HepG2 (cell line): ENCODE data around the gene ORC3. TPM values are rescaled to one million over a fixed set of nuclear protein-coding genes. Genes with fewer than 3 reads are reported as not detected.

ENCODE experiments used
- ATAC-seq: fragments of 200-7000 bp; cut with Tn5 transposase; 3 replicates; pipeline ENCODE4 v1.9.1; 2020; ENCODE audit warnings: mild to moderate bottlenecking, moderate library complexity
- BruUV-seq: library from RNA; stranded (reverse); fragments of 400-500 nt; replicated peaks from 2 replicates; lab custom pipeline; 2021; lab: Mats Ljungman, UMichigan
- CTCF ChIA-PET: fragments of 300-600 bp; formaldehyde crosslinking; extraction: SDS; loops from one replicate; lab custom pipeline; 2021; ENCODE audit warnings: low total read pairs, inconsistent platforms, low intra/inter-chr PET ratio; lab: Yijun Ruan, JAX
- POLR2A ChIA-PET: fragments of 350-600 bp; sonication (Branson Sonifier 250); formaldehyde crosslinking; loops from one replicate; lab custom pipeline; 2020; ENCODE audit warnings: antibody characterized with exemption, inconsistent platforms; lab: Yijun Ruan, JAX
- DNase-seq: peaks from one replicate; pipeline ENCODE4 v3.0.0-alpha.2; 2015; ENCODE audit warnings: low spot score
- FAIRE-seq: peaks from 3 replicates; lab custom pipeline; 2011; peaks lifted over from hg19 to GRCh38; lab: Jason Lieb, UNC
- H2AFZ ChIP-seq: one replicate; pipeline ENCODE4 v1.6.1; 2011; ENCODE audit warnings: low read length, inconsistent platforms
- H3K27ac ChIP-seq: fragments of 300-600 bp; 3 replicates; pipeline ENCODE4 v1.8.0; 2011; ENCODE audit warnings: mixed run types, mild to moderate bottlenecking, mixed read lengths, low read length, inconsistent platforms; ENCODE audit not compliant: insufficient read depth; ENCODE audit errors: extremely low read length
- H3K27me3 ChIP-seq, 2 experiments: fragments of 200-600 bp in 1 of 2; 2 replicates in 1 of 2; 3 replicates in 1 of 2; pipeline versions ENCODE4 v1.6.0 to v1.8.0; 2011; ENCODE audit warnings: low read length in 2 of 2, mild to moderate bottlenecking in 2 of 2, moderate library complexity in 2 of 2, inconsistent platforms in 1 of 2; ENCODE audit not compliant: insufficient read depth in 2 of 2, control insufficient read depth in 1 of 2
- H3K36me3 ChIP-seq, 2 experiments: fragments of 200-600 bp in 1 of 2; replicated peaks in 1 of 2; 2 replicates in 1 of 2; 3 replicates in 1 of 2; pipeline versions ENCODE4 v1.5.1 to v1.8.0; 2011; ENCODE audit warnings: low read length in 2 of 2, inconsistent platforms in 1 of 2; ENCODE audit not compliant: insufficient read depth in 2 of 2, control insufficient read depth in 1 of 2
- H3K4me1 ChIP-seq: 2 replicates; pipeline ENCODE4 v1.5.1; 2012; ENCODE audit warnings: low read length, inconsistent platforms; ENCODE audit not compliant: insufficient read depth
- H3K4me2 ChIP-seq: 2 replicates; pipeline ENCODE4 v1.6.0; 2011; ENCODE audit warnings: low read depth, low read length, inconsistent platforms
- H3K4me3 ChIP-seq, 3 experiments: fragments of 200-600 bp in 1 of 3; sonication (generic), shearing (Covaris generic) in 1 of 3; replicated peaks in 1 of 3; 2 replicates each; pipeline ENCODE4 v1.5.1; 2011 to 2016; ENCODE audit warnings: low read length in 3 of 3, inconsistent platforms in 2 of 3, low read depth in 2 of 3, mild to moderate bottlenecking in 2 of 3, control low read depth in 1 of 3, mixed read lengths in 1 of 3; ENCODE audit not compliant: insufficient read depth in 1 of 3
- H3K79me2 ChIP-seq: one replicate; pipeline ENCODE4 v1.6.1; 2011; ENCODE audit warnings: low read length, inconsistent platforms; ENCODE audit not compliant: insufficient read depth
- H3K9ac ChIP-seq: 2 replicates; pipeline ENCODE4 v1.6.0; 2011; ENCODE audit warnings: mild to moderate bottlenecking, low read depth, low read length, inconsistent platforms; ENCODE audit not compliant: insufficient read depth
- H3K9me3 ChIP-seq: 2 replicates; pipeline ENCODE4 v1.5.1; 2012; ENCODE audit warnings: mild to moderate bottlenecking, low read length
- H4K20me1 ChIP-seq: 2 replicates; pipeline ENCODE4 v1.6.0; 2011; ENCODE audit warnings: inconsistent platforms, mild to moderate bottlenecking, low read length, moderate library complexity; ENCODE audit not compliant: insufficient read depth
- BCL6 ChIP-seq: IDR thresholded peaks from 2 replicates; pipeline ENCODE4 v1.6.1; 2016; ENCODE audit warnings: missing genetic modification reagents, missing compliant biosample characterization
- FOXP1 ChIP-seq, 2 experiments: fragments of 450-650 bp in 1 of 2; IDR thresholded peaks; 2 replicates each; pipeline ENCODE4 v1.6.1; 2017 to 2018; ENCODE audit warnings: antibody characterized with exemption in 1 of 2
- GFI1 ChIP-seq: sonication (generic); formaldehyde crosslinking; IDR thresholded peaks from 2 replicates; pipeline ENCODE4 v1.5.0; 2020; ENCODE audit warnings: missing genetic modification reagents, mild to moderate bottlenecking, borderline replicate concordance
- GTF3A ChIP-seq: sonication (generic); formaldehyde crosslinking; conservative IDR thresholded peaks from 2 replicates; pipeline ENCODE4 v1.4.0; 2020; ENCODE audit warnings: mild to moderate bottlenecking, missing genetic modification reagents
- HMG20A ChIP-seq: IDR thresholded peaks from 2 replicates; pipeline ENCODE4 v1.6.1; 2016; ENCODE audit warnings: borderline replicate concordance
- HMGA1 ChIP-seq: sonication (generic); formaldehyde crosslinking; conservative IDR thresholded peaks from 2 replicates; pipeline ENCODE4 v1.4.0; 2020; ENCODE audit warnings: missing genetic modification reagents
- ISL2 ChIP-seq: sonication (generic); formaldehyde crosslinking; IDR thresholded peaks from 2 replicates; pipeline ENCODE4 v1.5.0; 2020; ENCODE audit warnings: missing genetic modification reagents
- NCOA1 ChIP-seq: sonication (generic); formaldehyde crosslinking; IDR thresholded peaks from 2 replicates; pipeline ENCODE4 v1.9.0; 2021; ENCODE audit warnings: missing genetic modification reagents
- POLR2A ChIP-seq, 2 experiments: IDR thresholded peaks; 2 replicates each; pipeline ENCODE4 v1.6.1; 2011; ENCODE audit warnings: low read depth in 2 of 2, low read length in 2 of 2, mild to moderate bottlenecking in 1 of 2, moderate library complexity in 1 of 2; ENCODE audit not compliant: insufficient read depth in 1 of 2
- POLR2G ChIP-seq: fragments of 200-400 bp; formaldehyde crosslinking; IDR thresholded peaks from 2 replicates; pipeline ENCODE4 v1.6.1; 2018; ENCODE audit warnings: mild to moderate bottlenecking, low read depth, low read length, moderate library complexity
- RAD21 ChIP-seq: fragments of 450-650 bp; formaldehyde crosslinking; IDR thresholded peaks from 2 replicates; pipeline ENCODE4 v1.5.0; 2020; ENCODE audit warnings: mild to moderate bottlenecking
- RBM22 ChIP-seq: fragments of 200-400 bp; formaldehyde crosslinking; optimal IDR thresholded peaks from 2 replicates; pipeline ENCODE3; 2017; ENCODE audit warnings: mild to moderate bottlenecking, low read length, moderate library complexity
- SOX5 ChIP-seq: IDR thresholded peaks from 2 replicates; pipeline ENCODE4 v1.6.1; 2016; ENCODE audit warnings: borderline replicate concordance
- TSC22D2 ChIP-seq: sonication (generic); formaldehyde crosslinking; IDR thresholded peaks from 2 replicates; pipeline ENCODE4 v1.5.1; 2020; ENCODE audit warnings: missing genetic modification reagents, mild to moderate bottlenecking, borderline replicate concordance
- ZFP62 ChIP-seq: sonication (generic); formaldehyde crosslinking; IDR thresholded peaks from 2 replicates; pipeline ENCODE4 v1.4.0; 2020; ENCODE audit warnings: missing genetic modification reagents
- ZNF350 ChIP-seq: sonication (generic); formaldehyde crosslinking; IDR thresholded peaks from 2 replicates; pipeline ENCODE4 v1.4.0; 2020; ENCODE audit warnings: mild to moderate bottlenecking, low read depth, missing genetic modification reagents, borderline replicate concordance
- ZNF691 ChIP-seq: sonication (generic); formaldehyde crosslinking; IDR thresholded peaks from 2 replicates; pipeline ENCODE4 v1.4.0; 2020; ENCODE audit warnings: missing genetic modification reagents, low read depth, mild to moderate bottlenecking, borderline replicate concordance
- WGBS: methylation state at CpG from one replicate; pipeline ENCODE4 v1.1.6; 2017; ENCODE audit warnings: low lambda C conversion rate; 5-methylcytosine and 5-hydroxymethylcytosine counted together
- in situ Hi-C: cut with HindIII; loops from 2 replicates; pipeline ENCODE4 v1.10.0; 2017; ENCODE audit warnings: low pct_unique_long_range_greater_than_20kb; ENCODE audit not compliant: extremely low pct_ligation_motif_present
- intact Hi-C: fragments of 100-400 bp; cut with micrococcal nuclease; formaldehyde crosslinking; loops from one replicate; pipeline ENCODE4 v1.10.0; 2022; ENCODE audit not compliant: unreplicated experiment
- polyA plus RNA-seq, 8 experiments: library from polyadenylated mRNA; depleted of rRNA in 3 of 8; stranded (reverse) in 7 of 8; unstranded in 1 of 8; fragments of >200 nt; fragmentation: Illumina TruSeq in 4 of 8; extraction: Trizol in 4 of 8; gene quantifications; 2 replicates each; pipeline versions ENCODE4 v1.2.1 to v1.2.3, GENCODE V29; 2011 to 2016; ENCODE audit warnings: low read depth in 4 of 8, missing spikeins in 1 of 8, mixed read lengths in 1 of 8; ENCODE audit not compliant: insufficient read depth in 1 of 8
- total RNA-seq, 5 experiments: library from RNA; depleted of rRNA; stranded (reverse); fragments of >200 nt; fragmentation: Illumina TruSeq; extraction: Trizol; gene quantifications; 2 replicates each; pipeline ENCODE4 v1.2.3, GENCODE V29; 2016; ENCODE audit warnings: low read depth in 1 of 5
- TF ChIP-seq, protein P1 (sequence below): sonication (generic); formaldehyde crosslinking; IDR thresholded peaks from 2 replicates; pipeline ENCODE4 v1.4.0; 2020; ENCODE audit warnings: missing genetic modification reagents
- TF ChIP-seq, protein P2 (sequence below): IDR thresholded peaks from 2 replicates; pipeline ENCODE4 v1.6.1; 2016; ENCODE audit warnings: low read depth, missing genetic modification reagents, missing compliant biosample characterization

Gene ORC3
- total and polyA plus RNA-seq, 2 of the 13 experiments (the other 11 are each of a cell fraction or from before 2014, with no cell fraction given): 21.8 to 43.5 TPM

- no TSS peak for BruUV-seq
- intact Hi-C loops: loop anchor here (5.0 kb wide), 2 partner anchors 80 to 135 kb away; partner anchors contain the start of gene ORC3
- in situ Hi-C loops: no loop called here
- Histone ChIP-seq H2AFZ (no peak overlapping the region), H3K9me3 (no peaks in the 10 kb centered on the region), H3K4me1 (peaks cover 78% of the 10 kb centered on the region), H3K27ac (peak overlapping the region; percentile 90), H3K27me3 (no peaks in the 10 kb centered on the region), H3K36me3 (peaks cover 4 to 28% of the 10 kb centered on the region in 2 experiments; a peak in 4 of 5 replicates), H3K4me3 (peak overlapping the region in 1 of 3 experiments; percentile 33; a peak in 1 of 6 replicates), H3K4me2 (peak overlapping the region; percentile 64), H3K9ac (peak overlapping the region; percentile 56), H3K79me2 (peaks cover 5% of the 10 kb centered on the region), H4K20me1 (no peaks in the 10 kb centered on the region)
- ATAC-seq (peak; percentile 67), FAIRE-seq (no peak), DNase-seq (peak; percentile 51)
- 0% methylated on average over 2 of the region's 2 CpGs for WGBS
- ChIA-PET CTCF (no interaction called here), POLR2A (interaction anchor here (1.0 to 2.0 kb wide), 8 partner anchors 24 to 138 kb away, joined by 4 to 8 read pairs (median 6); partner anchors contain the start of genes AKIRIN2, ORC3 and RARS2)
- TF ChIP-seq GFI1 (CRISPR knock-in tag) (peak; percentile 57; the same call in 1 of the 2 replicates), ZFP62 (CRISPR knock-in tag) (no peak), TSC22D2 (CRISPR knock-in tag) (no peak), POLR2A (IDR thresholded peaks at IDR 0.05; ENCODE audit: insufficient read depth in 1 of 2, low read depth in 2 of 2, low read length in 2 of 2) (no peak), RBM22 (peak; percentile 14), NCOA1 (no peak), ZNF350 (CRISPR knock-in tag) (no peak), ZNF691 (CRISPR knock-in tag) (no peak), HMG20A (CRISPR knock-in tag) (peak; percentile 79; the same call in 1 of the 2 replicates), ISL2 (peak; percentile 80), FOXP1 (IDR thresholded peaks at IDR 0.05) (no peak), FOXP1 (CRISPR knock-in tag; IDR thresholded peaks at IDR 0.05) (peak; percentile 45), BCL6 (CRISPR knock-in tag) (peak; percentile 79), GTF3A (CRISPR knock-in tag) (no peak), HMGA1 (CRISPR knock-in tag) (no peak), RAD21 (no peak), POLR2G (peak; percentile 50; the same call in 1 of the 2 replicates), SOX5 (peak; percentile 74; the same call in 1 of the 2 replicates)
- TF ChIP-seq, protein P1, sequence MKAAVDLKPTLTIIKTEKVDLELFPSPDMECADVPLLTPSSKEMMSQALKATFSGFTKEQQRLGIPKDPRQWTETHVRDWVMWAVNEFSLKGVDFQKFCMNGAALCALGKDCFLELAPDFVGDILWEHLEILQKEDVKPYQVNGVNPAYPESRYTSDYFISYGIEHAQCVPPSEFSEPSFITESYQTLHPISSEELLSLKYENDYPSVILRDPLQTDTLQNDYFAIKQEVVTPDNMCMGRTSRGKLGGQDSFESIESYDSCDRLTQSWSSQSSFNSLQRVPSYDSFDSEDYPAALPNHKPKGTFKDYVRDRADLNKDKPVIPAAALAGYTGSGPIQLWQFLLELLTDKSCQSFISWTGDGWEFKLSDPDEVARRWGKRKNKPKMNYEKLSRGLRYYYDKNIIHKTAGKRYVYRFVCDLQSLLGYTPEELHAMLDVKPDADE: no peak
- TF ChIP-seq, protein P2, sequence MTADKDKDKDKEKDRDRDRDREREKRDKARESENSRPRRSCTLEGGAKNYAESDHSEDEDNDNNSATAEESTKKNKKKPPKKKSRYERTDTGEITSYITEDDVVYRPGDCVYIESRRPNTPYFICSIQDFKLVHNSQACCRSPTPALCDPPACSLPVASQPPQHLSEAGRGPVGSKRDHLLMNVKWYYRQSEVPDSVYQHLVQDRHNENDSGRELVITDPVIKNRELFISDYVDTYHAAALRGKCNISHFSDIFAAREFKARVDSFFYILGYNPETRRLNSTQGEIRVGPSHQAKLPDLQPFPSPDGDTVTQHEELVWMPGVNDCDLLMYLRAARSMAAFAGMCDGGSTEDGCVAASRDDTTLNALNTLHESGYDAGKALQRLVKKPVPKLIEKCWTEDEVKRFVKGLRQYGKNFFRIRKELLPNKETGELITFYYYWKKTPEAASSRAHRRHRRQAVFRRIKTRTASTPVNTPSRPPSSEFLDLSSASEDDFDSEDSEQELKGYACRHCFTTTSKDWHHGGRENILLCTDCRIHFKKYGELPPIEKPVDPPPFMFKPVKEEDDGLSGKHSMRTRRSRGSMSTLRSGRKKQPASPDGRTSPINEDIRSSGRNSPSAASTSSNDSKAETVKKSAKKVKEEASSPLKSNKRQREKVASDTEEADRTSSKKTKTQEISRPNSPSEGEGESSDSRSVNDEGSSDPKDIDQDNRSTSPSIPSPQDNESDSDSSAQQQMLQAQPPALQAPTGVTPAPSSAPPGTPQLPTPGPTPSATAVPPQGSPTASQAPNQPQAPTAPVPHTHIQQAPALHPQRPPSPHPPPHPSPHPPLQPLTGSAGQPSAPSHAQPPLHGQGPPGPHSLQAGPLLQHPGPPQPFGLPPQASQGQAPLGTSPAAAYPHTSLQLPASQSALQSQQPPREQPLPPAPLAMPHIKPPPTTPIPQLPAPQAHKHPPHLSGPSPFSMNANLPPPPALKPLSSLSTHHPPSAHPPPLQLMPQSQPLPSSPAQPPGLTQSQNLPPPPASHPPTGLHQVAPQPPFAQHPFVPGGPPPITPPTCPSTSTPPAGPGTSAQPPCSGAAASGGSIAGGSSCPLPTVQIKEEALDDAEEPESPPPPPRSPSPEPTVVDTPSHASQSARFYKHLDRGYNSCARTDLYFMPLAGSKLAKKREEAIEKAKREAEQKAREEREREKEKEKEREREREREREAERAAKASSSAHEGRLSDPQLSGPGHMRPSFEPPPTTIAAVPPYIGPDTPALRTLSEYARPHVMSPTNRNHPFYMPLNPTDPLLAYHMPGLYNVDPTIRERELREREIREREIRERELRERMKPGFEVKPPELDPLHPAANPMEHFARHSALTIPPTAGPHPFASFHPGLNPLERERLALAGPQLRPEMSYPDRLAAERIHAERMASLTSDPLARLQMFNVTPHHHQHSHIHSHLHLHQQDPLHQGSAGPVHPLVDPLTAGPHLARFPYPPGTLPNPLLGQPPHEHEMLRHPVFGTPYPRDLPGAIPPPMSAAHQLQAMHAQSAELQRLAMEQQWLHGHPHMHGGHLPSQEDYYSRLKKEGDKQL: peak; percentile 55; the same call in 1 of the 2 replicates
Measured at GRCh38 chr6:87672641-87673040, 82.7 kb downstream of the ORC3 start.
